GM19455 (cell line): ENCODE results near the gene EHMT2.
"Not testable (repeated sequence)": the region's sequence is repeated elsewhere in the genome, so short reads cannot be mapped to it uniquely, and the experiment has no call there.

Experiments used
- ATAC-seq: cut with Tn5 transposase; IDR thresholded peaks from one replicate; pipeline ENCODE4 v1.9.1; 2021; ENCODE audit not compliant: unreplicated experiment

EHMT2 gene

DNA sequence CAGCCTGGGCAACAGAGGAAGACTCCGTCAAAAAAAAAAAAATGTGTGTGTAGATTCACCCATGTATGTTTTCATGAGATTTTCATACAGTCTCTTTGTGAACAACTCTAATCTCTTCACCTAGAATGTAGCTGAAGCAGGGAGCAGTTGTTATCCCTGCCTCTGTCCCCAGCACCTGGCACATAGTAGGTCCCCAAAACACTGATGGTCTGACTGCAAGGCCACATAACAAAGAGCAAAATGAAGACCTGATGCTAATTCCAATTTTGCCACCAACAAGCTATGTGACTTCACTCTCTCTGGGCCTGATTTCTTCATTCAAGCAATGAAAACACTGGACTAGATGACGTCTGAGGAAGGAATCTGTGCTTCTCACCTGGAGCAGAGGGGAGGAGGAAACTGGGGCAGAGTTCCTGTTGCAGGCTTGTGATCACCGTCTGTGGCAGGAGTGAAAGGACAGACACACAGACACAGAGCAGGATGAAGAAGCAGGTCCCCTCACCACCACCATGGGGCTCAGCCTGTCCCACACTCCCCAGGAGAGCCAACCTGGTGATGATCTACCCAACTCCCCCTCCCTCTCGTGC, 23.3 kb downstream of the EHMT2 start:
- no peak for ATAC-seq

DNA sequence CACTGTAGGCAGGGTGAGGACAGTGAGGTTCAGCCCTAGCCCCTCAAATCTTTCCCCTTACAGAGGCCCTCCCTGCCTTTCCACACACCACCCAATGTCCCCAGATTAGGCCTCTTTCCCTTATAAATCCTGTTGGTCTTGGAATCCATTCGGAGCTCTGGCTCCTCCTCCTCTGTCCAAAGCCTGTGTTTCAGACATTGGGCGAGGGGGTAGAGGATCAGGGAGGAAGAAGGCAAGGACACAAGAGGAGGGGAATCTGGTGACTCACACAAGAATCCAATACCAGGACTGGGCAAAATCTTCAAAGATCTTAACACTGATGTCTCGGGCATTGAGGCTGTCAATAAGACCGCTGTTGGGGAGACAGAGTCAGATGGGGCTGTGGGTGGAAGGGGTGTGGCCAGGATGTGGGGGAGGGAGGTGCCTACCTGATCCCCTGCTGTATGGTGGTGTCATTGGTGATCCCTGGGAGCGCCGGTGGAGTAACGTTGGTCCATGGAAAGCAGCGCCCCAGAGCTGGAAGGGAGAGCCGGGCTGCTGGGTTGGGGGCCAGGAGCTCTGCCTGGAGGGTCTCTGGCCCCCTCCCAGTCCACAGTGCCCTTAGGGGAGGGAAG, 26.3 kb downstream of the EHMT2 start:
- ATAC-seq = no peak

DNA sequence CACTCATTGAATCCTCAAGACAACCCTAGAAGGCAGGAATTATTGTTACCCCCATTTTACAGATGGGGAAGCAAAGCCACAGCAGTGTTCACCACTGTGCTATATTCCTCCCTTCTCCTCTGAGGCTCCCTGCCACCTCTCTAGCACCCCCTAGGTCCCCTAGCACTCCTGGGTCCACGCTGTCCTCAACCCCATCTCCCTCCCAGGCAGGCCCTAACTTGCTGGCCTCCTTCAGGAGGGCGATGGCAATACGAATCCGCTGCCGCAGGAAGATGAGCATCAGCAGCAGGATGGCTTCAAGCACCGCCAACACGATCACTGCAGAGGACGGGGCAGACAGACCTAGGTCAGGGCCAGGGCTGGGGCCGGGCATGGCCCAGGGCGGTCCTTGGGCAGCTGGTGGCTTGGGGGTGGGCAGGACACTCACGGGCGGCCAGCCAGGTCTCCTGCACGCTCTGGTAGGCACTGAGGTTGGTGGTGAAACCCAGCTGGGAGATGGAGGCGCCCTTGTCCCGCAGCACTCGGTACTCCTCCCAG, 27.0 kb downstream of the EHMT2 start:
- no peak for ATAC-seq

DNA sequence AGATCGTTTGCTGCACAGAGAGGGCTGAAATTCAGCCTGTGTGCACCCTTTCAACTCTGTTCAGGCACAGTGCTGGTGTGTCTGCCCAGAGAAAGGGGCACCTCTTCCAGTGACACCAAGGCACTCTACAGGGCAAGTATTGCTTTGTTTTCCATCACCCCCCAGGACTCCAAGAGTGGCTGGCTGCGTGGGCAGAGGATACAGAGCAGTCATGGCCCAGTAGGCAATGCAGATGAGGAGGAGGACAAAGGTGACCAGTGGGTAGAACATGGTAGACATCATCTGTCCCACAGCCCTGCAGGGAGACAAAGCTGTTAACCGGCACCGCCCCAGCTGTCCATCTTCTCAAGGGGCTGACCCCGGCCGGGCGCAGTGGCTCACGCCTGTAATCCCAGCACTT, 28.2 kb downstream of the EHMT2 start:
- no peak for ATAC-seq

DNA sequence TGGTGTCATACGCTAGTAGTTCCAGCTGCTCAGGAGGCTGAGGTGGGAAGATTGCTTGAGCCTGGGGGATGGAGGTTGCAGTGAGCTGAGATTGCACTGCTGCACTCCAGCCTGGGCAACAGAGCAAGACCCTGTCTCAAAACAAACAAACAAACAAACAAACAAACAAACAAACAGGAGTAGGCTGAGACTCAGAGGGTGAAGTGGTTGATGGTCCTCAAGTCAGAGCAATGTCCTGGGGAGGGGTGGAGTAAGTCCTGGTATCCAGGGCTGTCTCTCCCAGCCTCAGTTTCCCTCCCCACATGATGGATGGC, 28.9 kb downstream of the EHMT2 start:
- not testable (repeated sequence) for ATAC-seq

DNA sequence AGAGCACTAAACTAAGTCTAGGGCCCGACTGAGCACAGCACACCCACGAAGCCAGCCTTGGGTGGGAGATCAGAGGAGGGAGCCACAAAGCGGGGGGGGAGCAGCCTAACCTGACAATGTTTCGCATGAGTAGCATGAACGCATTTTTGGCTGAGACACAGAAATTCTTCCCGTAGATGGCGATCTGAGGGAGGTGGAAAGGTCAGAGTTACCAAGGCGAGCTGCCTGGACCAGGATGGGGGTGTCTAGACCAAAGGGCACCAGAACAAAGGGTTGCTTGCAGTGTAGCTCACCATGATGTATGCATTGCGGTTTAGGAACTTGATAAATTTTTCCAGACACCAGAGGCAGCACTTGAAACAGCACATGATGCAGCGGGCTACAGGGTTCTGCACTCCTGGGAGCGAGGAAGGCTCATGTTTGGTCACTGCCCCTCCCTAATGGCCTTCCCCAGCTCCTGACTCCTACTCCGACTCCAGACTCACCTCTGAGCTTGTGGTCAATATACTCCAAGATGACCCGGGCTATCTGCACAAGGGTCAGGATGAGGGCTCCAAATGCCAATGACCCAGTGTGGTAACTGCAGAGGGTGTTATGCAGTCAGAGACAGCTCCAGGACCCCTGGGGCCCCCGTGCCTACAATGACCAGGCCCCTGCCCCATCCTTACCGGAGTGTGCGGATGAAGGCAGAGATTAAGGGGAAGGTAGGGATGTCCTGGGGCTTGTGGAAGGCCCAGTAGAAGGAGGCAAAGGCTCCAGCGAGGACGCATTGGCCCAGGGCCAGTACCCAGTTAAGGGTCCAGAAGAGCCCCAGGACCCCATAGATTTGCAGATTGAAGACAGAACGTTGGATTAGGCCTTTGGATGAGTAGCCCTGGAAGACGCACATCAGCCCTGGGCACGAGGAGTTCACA, 32.0 kb downstream of the EHMT2 start:
- no peak for ATAC-seq

DNA sequence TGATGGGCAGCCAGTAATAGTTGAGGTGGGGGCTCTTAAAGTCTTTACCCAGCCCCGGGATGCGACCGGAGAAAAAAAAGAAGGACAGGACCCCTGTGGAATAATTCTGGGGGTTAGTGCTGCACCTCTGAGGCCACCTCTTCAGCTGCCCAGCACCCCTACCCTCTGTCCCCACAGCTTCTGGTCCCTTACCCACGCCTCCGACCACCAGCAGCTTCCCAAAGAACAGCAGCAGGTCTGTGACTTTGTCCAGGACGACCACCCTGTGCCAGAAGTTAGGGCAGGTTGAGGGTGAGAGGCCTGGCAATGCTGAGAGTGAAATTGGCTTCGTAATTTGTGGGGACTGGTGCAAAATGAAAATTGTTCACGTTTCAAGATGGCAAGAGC, 32.7 kb downstream of the EHMT2 start:
- ATAC-seq = no peak

DNA sequence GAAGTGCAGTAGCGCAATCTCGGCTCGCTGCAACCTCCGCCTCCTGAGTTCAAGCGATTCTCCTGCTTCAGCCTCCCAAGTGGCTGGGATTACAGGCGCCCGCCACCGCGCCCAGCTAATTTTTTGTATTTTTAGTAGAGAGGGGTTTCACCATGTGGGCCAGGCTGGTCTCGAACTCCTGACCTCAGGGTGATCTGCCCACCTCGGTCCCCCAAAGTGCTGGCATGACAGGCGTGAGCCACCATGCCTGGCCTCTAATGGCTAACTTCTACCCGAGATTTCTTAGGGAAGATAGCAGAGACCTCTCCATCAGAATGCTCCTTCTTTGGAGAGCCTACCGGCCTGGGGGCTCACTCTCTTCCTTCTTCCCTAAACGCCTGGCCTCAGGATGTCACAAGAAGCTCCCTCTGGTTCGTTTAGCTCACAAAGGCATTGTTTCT, 33.4 kb downstream of the EHMT2 start:
- not testable (repeated sequence) for ATAC-seq

DNA sequence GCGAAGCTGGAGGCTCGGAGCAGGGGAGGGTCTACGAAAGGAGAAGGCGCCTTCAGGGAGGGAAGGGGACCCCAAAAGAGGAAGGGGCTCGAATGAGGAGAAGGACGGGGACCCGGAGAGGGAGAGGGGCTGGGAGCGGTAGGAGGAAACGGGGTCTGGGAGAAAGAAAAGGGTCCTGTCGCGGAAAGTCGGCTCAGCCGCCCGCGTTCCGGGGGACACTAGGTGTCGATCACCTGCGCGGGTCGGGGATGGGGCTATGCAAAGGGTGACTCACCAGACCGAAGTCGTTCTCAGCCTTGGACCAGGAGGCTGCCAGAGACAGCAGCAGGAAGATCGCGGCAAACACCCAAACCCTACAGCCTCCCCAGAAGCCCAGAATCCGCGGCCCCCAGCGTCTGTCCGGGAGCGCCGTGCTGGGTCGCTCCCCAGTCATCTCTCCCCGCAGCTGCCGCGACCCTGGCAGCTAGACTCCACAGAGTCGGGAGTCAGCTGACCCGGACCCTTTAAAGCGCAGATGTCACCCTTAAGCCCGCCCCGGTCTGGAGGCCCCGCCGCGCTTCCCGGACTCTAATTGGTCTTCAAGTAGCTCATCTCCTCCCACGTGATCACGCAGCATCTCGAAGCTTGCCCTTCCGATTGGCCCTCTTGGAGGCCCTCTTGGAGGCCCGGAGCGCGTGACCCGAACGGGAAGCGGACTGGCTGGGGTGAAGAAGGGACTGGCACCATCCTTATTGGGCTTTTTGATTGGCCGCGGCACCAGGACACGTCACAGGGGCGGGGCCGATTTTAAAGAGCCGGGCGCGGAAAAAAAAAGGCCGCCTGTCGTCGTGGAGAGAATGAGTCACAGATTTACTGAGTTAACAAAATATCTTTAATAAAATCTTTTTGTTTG, 34.9 kb downstream of the EHMT2 start, which contains the start of gene NEU1:
NEU1 (minus strand) TSS at position 478 of the 892 bp plus-strand sequence; CDS start at position 433, 45 bp downstream.
- ATAC-seq = peak; percentile 89

DNA sequence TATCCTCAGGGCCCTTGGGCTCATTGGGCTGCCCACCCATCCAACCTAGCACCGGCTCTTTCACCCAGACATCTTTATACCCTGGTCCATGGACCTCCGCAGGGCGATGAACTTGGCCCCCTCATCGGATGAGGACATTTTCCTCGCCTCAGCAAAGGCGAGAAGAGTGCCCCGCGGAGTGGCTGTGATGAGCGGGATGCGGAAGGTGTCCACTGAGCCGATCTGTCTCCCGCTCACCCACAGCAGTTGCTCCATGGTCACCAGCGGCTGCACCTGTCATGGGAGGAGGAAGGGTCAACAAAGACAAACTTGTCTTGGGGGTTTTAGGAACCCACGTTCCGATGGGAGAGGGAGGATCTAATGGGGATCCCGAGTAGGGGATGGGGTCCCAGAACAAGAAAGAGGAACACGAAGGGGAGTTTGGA, 35.6 kb downstream of the EHMT2 start:
- no peak for ATAC-seq

DNA sequence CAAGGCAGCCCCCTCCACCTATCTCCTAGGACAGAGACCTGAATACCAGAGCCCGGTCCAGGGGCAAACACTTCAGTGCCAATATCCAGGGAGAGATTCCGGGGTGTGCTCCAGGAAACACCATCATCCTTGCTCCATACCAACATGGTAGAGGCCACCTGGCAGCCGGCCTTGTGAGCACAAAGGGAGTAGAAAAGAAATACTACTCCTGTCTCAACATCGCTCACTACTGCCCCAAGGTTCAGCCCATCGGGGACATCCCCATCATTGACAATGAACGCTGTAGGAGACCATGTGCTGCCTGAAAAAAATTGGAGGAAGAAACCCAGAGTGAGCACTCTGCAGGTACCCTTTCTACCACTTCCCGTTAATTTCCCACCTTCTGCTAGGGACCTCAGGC, 36.3 kb downstream of the EHMT2 start:
- ATAC-seq = no peak

DNA sequence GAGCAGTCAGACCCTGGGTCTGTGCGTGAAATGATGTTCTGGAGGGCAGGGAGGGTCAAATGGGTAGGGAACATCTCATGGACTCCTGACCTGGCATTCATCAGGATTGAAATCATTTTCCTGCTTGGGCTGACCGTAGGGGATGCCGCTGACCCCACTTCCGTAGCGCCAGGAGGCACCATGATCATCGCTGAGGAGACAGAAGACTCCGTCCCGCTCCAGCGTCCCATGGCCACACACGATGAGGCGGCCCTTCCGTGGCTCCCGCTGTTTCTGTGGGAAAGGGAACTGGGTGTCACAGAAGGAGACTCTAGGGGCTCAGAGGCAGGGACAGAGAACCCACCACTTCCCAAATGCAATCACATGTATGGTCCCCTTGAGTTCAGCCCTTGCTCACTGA, 37.1 kb downstream of the EHMT2 start:
- ATAC-seq = no peak

DNA sequence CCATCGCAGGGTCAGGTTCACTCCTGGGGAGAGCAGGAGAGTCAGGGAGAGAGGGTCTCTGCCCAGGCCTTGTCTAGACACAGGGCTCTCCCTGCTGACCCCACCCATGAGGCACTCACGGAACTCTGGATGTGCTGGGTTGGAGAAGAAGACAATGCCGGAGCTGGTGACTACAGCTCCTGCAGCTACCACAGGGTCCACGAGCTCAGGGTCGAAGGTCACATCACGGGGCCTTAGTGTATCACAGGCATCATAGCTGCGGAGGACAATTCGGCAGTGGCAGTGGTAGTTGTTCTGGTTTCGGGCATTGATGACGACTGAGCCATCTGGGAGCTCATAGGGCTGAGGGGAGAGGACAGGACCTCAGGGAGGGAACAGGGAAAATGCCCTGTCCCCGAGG, 37.6 kb downstream of the EHMT2 start:
- no peak for ATAC-seq

DNA sequence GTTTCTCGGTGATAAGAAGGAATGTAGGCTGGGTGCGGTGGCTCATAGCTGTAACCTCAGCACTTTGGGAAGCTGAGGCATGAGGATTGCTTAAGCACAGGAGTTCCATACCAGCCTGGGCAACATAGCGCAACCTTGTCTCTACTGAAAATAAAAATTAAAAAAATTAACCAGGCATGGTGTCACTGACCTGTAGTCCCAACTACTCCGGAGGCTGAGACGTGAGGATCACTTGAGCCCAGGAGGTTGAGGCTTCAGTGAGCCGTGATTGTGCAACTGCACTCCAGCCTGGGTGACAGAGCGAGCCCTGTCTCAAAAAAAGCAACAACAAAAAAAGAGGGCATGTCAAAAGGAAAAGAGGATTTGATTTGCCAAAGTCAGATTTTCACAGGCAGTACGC, 38.8 kb downstream of the EHMT2 start:
- ATAC-seq = no peak

DNA sequence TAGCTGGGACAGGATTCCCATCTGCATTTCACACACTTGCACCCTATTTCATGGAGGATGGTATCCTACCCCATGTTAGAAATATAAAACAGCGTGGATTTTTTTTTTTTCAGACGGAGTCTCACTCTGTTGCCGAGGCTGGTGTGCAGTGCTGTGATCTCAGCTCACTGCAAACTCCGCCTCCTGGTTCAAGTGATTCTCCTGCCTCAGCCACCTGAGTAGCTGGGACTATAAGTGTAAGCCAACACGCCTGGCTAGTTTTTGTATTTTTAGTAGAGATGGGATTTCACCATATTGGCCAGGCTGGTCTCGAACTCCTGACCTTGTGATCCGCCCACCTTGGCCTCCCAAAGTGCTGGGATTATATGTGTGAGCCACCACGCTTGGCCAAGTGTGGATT, 39.7 kb downstream of the EHMT2 start:
- not testable (repeated sequence) for ATAC-seq

DNA sequence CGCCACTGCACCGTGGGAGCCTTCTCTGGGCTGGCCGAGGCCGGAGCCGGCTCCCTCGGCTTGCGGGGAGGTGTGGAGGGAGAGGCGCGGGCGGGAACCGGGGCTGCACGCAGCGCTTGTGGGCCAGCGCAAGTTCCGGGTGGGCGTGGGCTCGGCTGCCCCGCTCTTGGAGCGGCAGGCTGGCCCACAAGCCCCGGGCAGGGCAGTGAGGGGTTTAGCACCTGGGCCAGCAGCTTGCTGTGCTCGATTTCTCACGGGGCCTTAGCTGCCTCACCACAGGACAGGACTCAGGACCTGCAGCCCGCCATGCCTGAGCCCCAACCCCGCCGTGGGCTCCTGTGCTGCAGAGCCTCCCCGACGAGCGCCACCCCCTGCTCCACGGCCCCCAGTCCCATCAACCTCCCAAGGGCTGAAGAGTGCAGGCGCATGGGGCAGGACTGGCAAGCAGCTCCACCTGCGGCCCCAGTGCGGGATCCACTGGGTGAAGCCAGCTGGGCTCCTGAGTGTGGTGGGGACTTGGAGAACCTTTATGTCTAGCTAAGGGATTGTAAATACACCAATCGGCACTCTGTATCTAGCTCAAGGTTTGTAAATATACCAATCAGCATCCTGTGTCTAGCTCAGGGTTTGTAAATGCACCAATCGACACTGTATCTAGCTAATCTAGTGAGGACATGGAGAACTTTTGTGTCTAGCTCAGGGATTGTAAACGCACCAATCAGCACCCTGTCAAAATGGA, 45.3 kb downstream of the EHMT2 start:
- not testable (repeated sequence) for ATAC-seq

DNA sequence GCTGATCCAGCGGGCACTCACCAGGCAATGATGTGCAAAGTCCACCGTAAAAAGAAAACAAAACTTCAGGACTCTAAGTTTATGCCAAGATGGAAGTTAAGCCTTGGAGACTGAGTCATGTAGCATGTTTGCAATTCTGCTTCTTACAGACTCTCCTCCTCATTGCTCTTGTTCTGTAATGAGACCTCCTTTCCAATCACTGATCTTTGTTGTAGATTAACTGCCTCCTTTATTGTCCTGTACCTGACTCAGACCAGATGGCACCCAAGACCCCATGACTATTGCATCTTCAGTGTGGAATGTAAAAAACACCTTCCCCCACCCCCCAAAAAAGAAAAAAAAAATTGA, 46.0 kb downstream of the EHMT2 start:
- ATAC-seq = no peak

DNA sequence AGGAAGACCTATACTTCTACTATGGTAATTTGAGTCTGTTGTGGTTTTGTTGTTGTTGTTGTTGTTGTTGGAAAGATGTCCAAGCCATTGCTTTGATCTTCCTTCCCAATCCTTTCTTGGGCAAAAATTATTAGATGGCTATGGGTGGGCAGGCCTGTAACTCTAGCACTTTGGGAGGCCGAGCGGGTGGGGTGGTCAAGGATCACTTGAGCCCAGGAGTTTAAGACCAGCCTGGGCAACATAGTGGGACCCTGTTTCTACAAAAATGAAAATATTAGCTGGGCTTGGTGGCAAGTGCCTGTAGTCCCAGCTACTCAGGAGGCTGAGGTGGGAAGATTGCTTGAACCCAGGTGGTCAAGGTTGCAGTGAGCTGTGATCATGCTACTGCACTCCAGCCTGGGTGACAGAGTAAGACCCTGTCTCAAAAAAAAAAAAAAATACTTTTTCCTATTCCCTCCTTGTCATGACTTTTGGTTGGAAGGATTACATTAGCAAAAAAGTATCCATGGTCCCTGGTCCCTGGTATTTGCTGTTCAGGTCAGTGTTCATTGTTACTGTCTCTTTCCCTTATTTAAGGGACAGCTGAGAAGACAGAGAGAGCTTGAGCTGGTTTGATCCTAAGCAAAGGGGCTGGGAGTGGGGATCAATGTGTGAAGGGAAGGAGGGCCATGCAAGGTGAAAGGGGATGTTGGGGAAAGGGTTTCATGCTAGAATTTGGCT, 46.6 kb downstream of the EHMT2 start:
- no peak for ATAC-seq

DNA sequence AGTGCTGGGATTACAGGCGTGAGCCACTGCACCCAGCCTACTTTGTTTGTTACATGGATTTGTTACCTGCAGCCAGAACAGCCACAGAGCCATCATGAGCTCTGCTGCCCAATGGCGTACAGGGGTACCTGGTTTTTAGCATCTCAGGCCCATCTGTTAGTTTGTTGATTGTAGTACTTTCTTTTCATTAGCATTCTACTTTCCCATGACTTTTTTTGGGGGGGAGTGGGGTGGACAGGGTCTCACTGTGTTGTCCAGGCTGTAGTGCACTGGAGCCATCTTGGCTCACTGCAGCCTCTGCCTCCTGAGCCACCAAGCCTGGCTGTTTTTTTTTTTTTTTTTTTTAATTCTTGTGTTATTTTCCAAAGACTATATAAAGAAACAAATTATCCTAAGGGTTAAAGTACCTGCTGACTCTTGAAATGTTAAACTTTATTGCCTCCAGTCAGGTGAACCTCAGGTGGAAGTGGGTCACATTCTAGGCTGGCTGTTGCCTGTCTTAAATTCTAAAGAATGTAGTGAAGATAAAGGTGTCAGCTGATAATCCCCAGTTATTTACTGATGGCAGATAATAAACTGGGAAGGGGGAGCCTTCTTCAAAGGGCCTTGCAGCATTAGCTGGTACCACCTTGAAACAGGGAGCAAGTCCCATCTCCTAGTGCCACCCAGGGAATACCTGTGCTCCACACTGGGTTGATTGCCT, 50.1 kb downstream of the EHMT2 start:
- no peak for ATAC-seq
